GM21529 (cell line): Measurements from ENCODE around the gene LRRC8C.
A peak's percentile ranks its signal among the peaks of the same experiment; 100 is the strongest.
"Not testable (repeated sequence)": the region's sequence is repeated elsewhere in the genome, so short reads cannot be mapped to it uniquely, and the experiment has no call there.

ENCODE experiments used
- ATAC-seq: cut with Tn5 transposase; IDR thresholded peaks from one replicate; pipeline ENCODE4 v1.9.1; 2021; ENCODE audit not compliant: unreplicated experiment

Gene LRRC8C

DNA sequence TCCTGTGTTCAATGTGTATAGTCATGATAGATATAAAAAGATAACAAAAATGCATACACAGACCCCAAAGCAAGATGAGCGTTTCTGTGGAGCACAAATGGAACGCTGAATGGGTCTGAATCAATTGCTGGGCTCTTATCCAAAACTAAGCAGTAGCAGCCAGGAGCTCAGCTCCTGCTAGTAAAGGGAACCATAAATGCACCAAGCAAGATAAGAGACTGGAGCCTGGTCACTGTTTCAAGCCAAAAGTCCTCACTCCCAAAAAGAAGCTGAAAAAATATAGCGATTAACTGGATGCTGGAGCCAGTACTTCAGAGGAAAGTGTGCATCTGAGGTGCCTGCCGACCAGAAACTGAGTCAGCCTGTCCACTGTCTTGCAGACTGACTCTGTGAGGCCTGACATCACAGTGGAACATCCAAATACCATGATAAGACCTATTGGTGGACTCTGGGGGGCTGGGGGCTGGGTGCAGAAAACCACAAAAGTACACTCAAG lies 68.9 kb downstream of the LRRC8C start:
- ATAC-seq, result no peak

DNA sequence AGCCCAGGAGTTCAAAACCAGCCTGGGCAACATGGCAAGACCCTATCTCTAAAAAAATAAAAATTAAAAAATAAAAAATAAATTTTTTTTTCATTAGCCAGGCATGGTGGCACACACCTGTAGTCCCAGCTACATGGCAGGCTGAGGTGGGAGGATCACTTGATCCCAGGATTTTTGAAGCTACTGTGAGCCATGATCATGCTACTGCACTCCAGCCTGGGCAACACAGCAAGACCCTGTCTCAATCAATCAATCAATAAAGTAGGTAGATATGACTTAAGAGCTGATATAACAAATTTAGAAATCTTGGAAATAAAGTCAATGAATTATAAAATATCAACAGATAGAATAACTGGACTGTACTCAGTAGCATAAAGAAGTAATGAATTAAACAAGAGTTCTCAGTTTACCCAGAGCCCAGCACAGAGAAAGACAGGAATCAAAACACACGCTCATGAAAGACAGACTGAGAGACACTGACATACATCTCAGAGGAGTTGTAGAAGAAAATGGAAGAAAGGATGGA lies 69.7 kb downstream of the LRRC8C start:
- ATAC-seq, result no peak

- ATAC-seq, result no peak
Measured at GRCh38 chr1:89703469-89703868, 70.5 kb downstream of the LRRC8C start.

DNA sequence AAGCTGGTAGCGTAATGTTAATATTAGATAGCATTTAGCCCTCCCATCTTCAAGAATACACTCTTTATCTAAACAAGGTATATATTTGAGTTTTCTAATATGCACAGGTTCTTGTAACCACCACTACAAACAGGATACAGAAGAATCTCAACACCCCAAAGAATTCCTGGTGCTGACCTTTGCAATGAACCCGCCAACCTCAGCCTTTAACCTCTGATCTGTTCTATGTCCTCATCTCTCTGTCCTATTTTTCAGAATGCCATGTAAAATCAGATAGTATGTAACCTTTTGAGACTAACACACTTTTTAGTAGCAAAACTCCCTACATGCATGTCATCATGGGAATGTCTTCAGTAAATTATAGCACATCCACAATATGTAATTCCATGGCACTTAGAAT lies 71.1 kb downstream of the LRRC8C start:
- no peak for ATAC-seq

GRCh38 chr1:89704885-89705284 lies 72.0 kb downstream of the LRRC8C start:
- not testable (repeated sequence) for ATAC-seq

GRCh38 chr1:89705901-89706699 lies 73.2 kb downstream of the LRRC8C start:
- ATAC-seq, result peak; percentile 90

- peak; percentile 25 for ATAC-seq
Measured at GRCh38 chr1:89706700-89707012, 73.7 kb downstream of the LRRC8C start.

GRCh38 chr1:89708751-89709375 lies 75.9 kb downstream of the LRRC8C start:
- no peak for ATAC-seq

- ATAC-seq, result no peak
Measured at GRCh38 chr1:89710498-89711139, 77.7 kb downstream of the LRRC8C start.

DNA sequence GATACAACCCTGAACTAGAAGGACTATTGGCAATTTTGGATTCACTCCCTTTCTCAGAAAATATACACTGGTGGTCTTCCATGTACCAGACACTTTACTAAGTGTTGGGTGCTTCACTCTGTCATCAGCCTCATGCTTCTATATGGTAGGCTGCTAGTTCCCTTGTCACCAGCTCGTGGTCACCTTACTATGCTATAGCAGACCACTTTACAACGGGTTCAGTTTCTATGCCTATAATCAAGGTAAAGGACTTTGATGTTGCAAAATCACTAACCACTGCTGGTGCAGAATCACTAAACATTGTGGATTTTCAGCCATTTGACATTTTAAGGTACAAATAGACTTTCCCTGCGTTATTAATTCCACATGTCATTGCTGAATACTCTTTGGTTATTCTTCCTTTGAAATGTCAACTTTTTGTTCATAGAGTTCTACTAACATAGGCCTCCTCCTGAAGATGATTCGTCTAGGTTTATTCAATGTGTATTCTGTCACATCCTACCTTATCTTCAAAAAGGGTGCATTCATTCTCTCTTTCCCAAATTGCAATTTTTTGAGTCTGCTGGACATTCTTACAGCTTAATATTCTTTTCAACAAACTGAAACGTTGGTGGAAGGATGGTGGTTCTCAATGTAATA lies 78.3 kb downstream of the LRRC8C start:
- ATAC-seq, result no peak

- ATAC-seq, result no peak
Measured at GRCh38 chr1:89712420-89712819, 79.5 kb downstream of the LRRC8C start.

DNA sequence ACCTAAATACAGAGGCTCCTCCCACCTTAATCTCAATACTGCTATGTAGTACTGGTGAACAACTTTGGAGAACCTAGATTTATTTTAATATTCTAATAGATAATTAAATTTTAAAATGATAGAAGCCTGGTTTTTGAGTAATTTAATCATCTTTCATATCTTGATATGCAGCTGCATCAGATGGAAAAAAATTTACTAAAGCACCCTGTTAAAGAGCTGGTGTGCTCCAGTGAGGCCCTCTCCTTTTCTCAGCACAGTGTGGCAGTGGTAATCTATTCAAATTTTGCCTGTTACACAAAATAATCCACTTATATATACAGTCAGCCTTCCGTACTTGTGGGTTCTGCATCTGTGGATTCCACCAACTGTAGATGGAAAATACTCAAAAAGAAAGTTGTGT lies 82.8 kb downstream of the LRRC8C start:
- no peak for ATAC-seq

DNA sequence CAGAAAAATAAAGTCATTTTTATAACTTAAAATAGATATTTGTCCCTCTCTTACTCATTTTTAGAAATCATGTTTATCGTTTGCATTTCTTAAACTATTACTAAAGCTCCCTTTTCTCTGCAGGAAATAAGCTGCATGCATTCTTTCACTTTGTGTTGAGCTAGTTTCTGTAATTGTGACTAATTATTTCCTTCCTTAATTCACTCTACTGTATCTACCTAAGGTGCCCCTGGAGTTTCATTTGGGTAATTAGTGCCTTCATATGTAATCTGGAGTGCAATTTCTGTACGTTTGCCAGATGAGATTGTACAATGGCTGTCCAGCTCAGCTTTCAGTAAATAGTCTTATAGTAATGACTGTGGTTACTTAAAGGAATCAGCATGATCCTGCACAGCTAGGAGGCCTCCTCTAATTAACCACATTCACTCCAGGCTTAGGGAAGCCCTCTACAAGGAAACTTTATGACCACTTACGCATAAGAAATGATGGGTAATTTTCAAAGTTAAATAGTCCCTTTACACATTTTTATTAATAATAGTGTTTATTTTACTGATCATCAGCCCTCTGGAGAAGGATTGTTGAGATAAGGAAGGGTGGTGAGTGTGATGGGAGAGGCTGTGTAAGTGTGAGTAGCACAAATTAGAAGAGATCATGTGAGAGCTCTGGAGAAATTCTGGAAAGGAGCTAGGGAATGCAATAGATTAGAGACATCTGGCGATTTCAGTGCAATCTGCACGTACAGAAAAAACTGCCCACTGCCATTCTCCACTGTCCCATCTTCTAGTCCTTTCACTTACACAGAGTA lies 86.8 kb downstream of the LRRC8C start:
- ATAC-seq, result peak; percentile 94

- ATAC-seq, result no peak
Measured at GRCh38 chr1:89720839-89721238, 87.9 kb downstream of the LRRC8C start.

- no peak for ATAC-seq
Measured at GRCh38 chr1:89721351-89721750, 88.4 kb downstream of the LRRC8C start.

DNA sequence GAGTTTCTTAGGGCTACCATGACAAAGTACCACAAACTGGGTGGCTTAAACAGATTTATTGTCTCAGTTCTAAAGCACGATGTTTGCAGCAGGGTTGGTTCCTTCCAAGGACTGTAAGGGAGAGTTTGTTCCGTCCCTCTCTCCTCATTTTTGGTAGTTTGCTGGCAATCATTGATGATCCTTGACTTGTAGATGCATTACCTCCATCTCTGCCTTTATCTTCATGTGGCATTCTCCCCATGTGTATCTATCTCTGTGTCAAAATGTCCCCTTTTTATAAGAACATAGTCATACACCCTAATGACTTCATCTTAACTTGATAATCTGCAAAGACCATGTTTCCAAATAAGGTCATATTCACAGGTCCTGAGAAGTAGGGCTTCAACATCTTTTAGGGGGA lies 90.2 kb downstream of the LRRC8C start:
- no peak for ATAC-seq

DNA sequence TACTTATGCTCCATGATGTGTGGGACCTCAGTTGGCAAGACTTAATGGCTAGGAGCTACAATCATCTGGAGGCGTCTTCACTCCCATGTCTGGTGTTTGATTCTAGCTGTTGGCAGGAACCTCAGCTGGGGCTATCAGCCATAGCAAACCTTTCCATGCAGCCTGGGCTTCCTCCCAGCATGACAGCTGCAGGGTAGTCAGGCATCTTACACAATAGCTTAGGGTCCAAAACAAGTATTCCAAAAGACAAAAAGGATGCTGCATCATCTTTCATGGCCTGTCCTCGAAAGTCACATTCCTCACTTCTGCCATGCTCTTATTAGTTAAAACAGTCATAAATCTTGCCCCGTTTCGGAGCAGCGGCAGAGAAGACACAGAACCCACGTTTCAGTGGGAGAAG lies 90.9 kb downstream of the LRRC8C start:
- no peak for ATAC-seq

- peak; percentile 81 for ATAC-seq
Measured at GRCh38 chr1:89724369-89725010, 91.6 kb downstream of the LRRC8C start.

DNA sequence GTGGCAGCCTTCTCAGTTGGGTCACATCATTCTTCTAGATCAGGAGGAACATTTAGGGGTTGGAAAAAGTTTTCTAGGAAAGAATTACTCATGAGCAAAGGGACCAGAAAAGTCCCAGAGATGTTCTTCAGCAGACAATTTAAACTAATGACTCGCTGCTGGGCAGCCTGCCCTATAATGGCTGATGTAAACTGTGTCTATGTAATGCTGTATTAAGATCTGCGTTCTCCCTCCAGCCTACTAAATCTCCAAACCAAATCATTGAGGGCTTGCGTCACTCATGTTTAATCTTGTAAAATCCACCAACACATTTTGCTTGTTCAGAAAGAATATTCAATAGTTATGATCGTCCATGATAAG lies 92.1 kb downstream of the LRRC8C start:
- no peak for ATAC-seq

DNA sequence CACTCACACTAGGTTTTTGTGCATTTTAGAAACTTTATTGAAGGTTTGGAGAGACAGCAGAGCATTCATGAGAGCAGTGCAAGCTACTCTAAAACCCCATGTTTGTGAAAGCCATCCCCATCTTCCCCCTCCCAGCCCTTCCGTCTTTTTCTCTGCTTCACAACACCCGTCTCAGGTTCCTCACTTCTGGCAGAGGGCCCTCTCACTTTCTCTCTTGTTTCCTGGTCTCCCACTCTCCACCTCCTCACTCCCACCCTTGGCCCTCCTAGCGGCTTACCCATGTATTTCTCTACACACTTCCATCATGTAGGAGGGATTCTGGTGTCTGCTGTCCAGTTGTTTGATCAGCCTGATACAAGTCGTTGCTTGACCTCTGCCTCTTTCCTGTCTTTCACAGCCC lies 92.7 kb downstream of the LRRC8C start:
- ATAC-seq, result no peak
